Measurements from ENCODE around the gene ETV5.

ETV5 gene

GRCh38 chr3:186121968-186122367 lies 13.1 kb upstream of the ETV5 start:
- Histone ChIP-seq H3K4me1 (ENCODE audit: low read depth, poor library complexity, severe bottlenecking) (no peaks in the 10 kb centered on the region), H3K36me3 (ENCODE audit: insufficient read depth) (no peaks in the 10 kb centered on the region), H2AFZ (ENCODE audit: low read depth) (no peak overlapping the region), H3K79me2 (ENCODE audit: insufficient read depth, low read depth) (no peaks in the 10 kb centered on the region), H3K27me3 (ENCODE audit: insufficient read depth, low read depth) (no peaks in the 10 kb centered on the region), H3K4me3 (IDR thresholded peaks at IDR 0.05; ENCODE audit: insufficient read depth, low read depth, low read length) (no peak overlapping the region), H3K9ac (no peak overlapping the region), H3K4me2 (no peak overlapping the region), H4K20me1 (ENCODE audit: insufficient read depth) (no peaks in the 10 kb centered on the region), H3K27ac (no peak overlapping the region)
- TF ChIP-seq CTCF (conservative IDR thresholded peaks at IDR 0.05; ENCODE audit: low read depth, low read length) = no peak

DNA sequence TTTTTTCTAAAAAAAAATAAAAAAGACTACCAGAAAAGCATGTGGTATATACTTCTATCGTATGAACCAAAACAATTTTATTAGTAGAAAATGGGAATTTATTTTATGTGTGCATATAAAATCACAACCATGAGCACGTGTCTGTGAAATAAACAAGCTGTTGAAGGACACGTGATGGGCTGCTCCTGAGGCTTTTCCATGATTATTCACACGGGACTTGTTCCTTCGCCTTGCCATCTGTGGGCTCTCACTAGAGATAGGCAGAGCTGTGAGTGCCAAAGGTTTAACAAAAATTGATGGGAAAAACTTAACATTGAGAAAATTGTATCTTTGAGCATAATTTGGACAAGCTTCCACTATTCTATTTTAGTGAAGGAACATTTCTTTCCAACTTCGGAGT lies 12.4 kb upstream of the ETV5 start:
- Histone ChIP-seq H3K27me3 (ENCODE audit: insufficient read depth, low read depth) (no peaks in the 10 kb centered on the region), H3K4me2 (no peak overlapping the region), H3K79me2 (ENCODE audit: insufficient read depth, low read depth) (no peaks in the 10 kb centered on the region), H3K27ac (no peak overlapping the region), H3K9ac (no peak overlapping the region), H3K4me1 (ENCODE audit: low read depth, poor library complexity, severe bottlenecking) (no peaks in the 10 kb centered on the region), H4K20me1 (ENCODE audit: insufficient read depth) (no peaks in the 10 kb centered on the region), H2AFZ (ENCODE audit: low read depth) (no peak overlapping the region), H3K4me3 (IDR thresholded peaks at IDR 0.05; ENCODE audit: insufficient read depth, low read depth, low read length) (no peak overlapping the region), H3K36me3 (ENCODE audit: insufficient read depth) (no peaks in the 10 kb centered on the region)
- no peak for TF ChIP-seq CTCF (conservative IDR thresholded peaks at IDR 0.05; ENCODE audit: low read depth, low read length)

- Histone ChIP-seq H3K4me3 (IDR thresholded peaks at IDR 0.05; ENCODE audit: insufficient read depth, low read depth, low read length) (no peak overlapping the region), H2AFZ (ENCODE audit: low read depth) (no peak overlapping the region), H3K4me1 (ENCODE audit: low read depth, poor library complexity, severe bottlenecking) (no peaks in the 10 kb centered on the region), H3K4me2 (no peak overlapping the region), H3K9ac (no peak overlapping the region), H3K27ac (no peak overlapping the region), H3K36me3 (ENCODE audit: insufficient read depth) (no peaks in the 10 kb centered on the region), H4K20me1 (ENCODE audit: insufficient read depth) (no peaks in the 10 kb centered on the region), H3K79me2 (ENCODE audit: insufficient read depth, low read depth) (no peaks in the 10 kb centered on the region), H3K27me3 (ENCODE audit: insufficient read depth, low read depth) (no peaks in the 10 kb centered on the region)
- TF ChIP-seq CTCF (conservative IDR thresholded peaks at IDR 0.05; ENCODE audit: low read depth, low read length) = no peak
These were observed 10.6 kb upstream of the ETV5 start for GRCh38 chr3:186119499-186119898.

GRCh38 chr3:186118692-186119091 lies 9.8 kb upstream of the ETV5 start:
- Histone ChIP-seq H3K4me1 (ENCODE audit: low read depth, poor library complexity, severe bottlenecking) (no peaks in the 10 kb centered on the region), H3K4me2 (no peak overlapping the region), H3K9ac (no peak overlapping the region), H3K4me3 (IDR thresholded peaks at IDR 0.05; ENCODE audit: insufficient read depth, low read depth, low read length) (no peak overlapping the region), H3K79me2 (ENCODE audit: insufficient read depth, low read depth) (no peaks in the 10 kb centered on the region), H3K27me3 (ENCODE audit: insufficient read depth, low read depth) (no peaks in the 10 kb centered on the region), H2AFZ (ENCODE audit: low read depth) (no peak overlapping the region), H3K27ac (no peak overlapping the region), H3K36me3 (ENCODE audit: insufficient read depth) (no peaks in the 10 kb centered on the region), H4K20me1 (ENCODE audit: insufficient read depth) (no peaks in the 10 kb centered on the region)
- no peak for TF ChIP-seq CTCF (conservative IDR thresholded peaks at IDR 0.05; ENCODE audit: low read depth, low read length)
